Activated naive CD4-positive, alpha-beta T cell (primary cell): ENCODE data around the gene MTHFSD.
A peak's percentile ranks its signal among the peaks of the same experiment; 100 is the strongest.

Experiments used
- DNase-seq, 4 experiments: peaks; one replicate each; lab custom pipeline; 2025; lab: John Stamatoyannopoulos, UW

Gene MTHFSD

DNA sequence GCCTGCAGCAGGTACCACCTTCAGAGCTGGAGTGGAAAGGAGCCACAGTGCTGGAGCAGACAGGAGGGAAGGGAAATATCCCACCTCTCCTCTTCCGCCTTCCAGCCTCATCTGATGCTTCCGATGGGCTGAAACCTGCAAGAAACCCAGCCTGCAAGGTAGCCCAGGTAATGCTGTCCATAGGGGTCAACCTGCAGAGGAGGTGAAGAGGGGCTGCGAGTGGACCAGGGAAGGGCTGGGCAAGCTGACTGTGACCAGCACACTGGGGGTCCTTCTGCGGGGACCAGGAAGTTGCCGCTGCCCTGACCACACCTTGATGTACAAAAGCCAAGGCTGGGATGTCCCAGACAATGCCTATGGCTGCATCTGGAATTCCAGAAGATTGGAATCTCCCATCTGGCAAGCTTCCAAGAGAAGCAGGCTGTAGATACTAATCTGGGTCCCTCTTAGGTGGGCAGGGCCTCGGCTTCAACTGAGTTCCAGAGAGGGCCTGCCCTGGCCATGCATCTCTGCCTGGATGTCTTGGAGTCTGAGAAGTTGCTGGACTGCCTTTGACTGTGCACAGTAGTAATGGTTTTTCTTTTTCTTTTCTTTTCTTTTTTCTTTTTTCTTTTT, 29.1 kb upstream of the MTHFSD start:
- DNase-seq, result no peak

DNA sequence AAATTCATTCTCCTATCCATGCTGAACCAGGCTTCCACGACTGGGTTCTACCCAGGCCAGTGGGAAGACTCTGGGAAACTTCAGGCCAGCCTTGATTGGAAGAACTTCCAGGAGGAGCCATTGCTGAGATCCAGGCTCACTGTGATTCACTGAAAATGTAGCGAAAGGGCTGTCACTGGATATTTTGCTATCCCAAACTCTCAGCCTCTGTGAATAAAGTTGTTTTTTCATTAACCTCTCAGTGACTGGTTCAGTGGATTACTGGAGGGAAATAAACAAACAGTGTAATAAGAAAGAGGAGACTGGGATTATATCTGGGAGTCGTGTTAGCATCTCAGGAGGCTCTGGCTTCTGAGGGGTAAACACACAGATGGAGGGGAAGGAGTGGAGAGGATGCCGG, 26.4 kb upstream of the MTHFSD start:
- no peak for DNase-seq

DNA sequence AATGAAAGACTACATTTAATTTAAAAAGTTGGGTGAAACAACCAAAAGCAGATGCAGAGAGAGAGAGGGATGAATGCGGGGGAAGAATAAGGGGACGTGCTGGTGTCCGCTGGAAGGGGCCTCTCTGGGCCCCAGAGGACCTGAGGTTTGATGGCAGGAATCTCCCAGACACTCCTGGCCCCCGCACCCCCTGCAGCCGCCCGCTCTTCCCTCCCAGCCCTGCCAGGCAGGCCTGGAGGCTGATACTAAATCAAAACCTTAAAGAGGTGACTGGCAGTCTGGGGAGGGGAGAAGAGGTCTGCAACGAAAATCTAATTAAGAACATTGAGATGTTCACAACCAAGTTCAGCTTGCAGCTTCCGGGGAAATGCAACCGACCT, 25.7 kb upstream of the MTHFSD start:
- DNase-seq, result no peak

DNA sequence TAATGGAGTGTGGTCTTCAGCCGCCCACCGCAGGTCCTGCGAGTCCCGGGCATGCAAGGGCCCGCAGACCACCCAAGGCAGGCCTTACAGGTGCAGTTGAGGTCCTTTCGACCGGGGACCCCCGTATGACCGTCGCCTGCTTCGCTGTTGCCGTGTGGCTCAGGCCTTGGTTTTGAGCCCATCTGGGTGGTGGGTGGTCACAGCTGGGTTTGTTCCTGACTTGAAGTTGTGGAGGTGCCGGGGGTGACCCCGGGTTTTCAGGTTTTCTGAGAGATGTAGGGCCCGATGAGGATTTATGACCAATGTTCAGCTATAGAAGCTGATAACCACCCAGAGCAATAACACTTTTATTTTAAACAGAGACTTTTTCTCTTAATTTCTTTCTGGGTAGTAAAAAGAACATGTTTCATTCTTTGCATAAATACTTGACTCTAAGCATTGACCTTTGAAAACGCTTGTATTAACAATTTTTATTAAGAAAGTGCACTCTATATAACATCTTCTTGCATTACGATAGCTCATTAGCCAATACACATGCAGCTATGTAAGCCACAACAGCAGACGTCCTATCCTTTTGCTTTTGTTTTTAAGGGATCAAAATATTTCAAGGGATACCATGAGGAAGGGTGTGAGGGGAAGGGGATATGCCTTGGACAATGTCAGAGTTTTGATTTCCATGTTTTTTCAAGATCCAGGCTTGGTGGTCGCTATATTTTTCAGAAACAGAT, 25.2 kb upstream of the MTHFSD start:
- DNase-seq, result no peak

GRCh38 chr16:86579268-86580062, 24.4 kb upstream of the MTHFSD start:
- DNase-seq, result no peak

GRCh38 chr16:86578611-86579267, 23.7 kb upstream of the MTHFSD start:
- DNase-seq, result no peak

- no peak for DNase-seq
These were observed 23.1 kb upstream of the MTHFSD start, which contains the start of gene FOXL1 for GRCh38 chr16:86578061-86578599. TSS of gene FOXL1 (plus strand) at chr16:86578549. CDS start at chr16:86578724, 175 bp downstream.

DNA sequence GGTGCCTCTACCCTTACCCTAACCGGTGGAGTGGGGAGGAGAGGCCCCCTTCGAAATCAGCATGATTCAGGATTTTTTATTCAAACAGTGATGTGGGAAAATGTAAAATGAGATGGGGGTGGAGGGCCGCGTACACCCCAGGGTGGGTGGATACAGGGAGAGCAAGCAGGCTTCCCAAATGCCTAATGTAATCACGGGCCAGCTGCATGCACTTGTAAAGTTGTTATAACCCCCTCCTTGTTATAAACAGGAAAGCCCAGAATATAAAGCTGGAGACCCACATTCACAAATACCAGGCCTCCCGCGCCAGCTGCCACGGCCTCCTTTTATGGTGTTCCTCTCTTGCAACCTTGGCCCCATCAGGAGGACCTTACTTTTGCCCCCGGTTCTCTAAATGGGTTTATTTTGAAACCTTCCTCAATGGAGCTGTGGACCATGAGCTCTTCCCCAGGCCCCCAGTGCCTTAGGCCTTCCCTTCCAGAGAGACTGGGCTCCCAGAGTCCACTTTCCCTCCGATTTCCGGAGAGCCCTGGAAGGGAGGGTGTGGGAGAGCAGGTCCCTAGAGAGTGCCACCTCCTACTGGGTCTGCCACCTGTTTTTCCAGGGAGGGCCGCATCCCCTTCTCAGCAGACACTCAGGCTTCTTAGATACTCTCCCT, 22.4 kb upstream of the MTHFSD start:
- DNase-seq, result no peak

- DNase-seq, result no peak
These were observed 21.7 kb upstream of the MTHFSD start for GRCh38 chr16:86576591-86577313.

GRCh38 chr16:86575754-86576557, 20.9 kb upstream of the MTHFSD start:
- DNase-seq, result peak in 1 of 4 experiments; percentile 3

DNA sequence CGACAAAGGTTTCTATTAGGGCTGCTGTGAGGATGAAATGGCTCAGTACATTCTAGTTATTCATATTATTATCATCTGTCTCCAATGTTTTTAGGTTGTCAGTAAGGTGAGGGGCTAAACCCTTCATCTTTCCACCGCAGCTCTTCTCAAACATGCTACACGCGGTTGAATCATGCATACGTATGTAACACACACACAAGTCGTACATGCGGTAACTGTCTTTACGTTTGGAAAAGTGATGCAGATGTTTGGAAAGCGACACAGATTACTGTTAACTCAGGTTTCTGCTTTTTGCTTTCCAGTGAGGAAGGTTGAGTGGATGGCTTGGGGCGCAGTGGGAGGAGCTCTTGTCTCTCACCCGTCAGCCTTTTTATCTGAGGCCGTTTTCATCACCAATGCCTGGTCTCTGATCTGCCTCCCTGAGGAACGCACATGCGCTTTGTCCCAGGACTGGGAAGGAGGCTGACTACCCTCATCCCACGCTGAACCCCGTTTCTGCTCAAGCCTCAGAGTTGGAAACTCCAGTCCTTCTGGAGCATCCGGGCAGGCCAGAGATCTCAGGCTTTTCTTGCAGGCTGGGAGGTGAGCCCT, 20.2 kb upstream of the MTHFSD start:
- no peak for DNase-seq

GRCh38 chr16:86574646-86575045, 19.6 kb upstream of the MTHFSD start:
- no peak for DNase-seq

DNA sequence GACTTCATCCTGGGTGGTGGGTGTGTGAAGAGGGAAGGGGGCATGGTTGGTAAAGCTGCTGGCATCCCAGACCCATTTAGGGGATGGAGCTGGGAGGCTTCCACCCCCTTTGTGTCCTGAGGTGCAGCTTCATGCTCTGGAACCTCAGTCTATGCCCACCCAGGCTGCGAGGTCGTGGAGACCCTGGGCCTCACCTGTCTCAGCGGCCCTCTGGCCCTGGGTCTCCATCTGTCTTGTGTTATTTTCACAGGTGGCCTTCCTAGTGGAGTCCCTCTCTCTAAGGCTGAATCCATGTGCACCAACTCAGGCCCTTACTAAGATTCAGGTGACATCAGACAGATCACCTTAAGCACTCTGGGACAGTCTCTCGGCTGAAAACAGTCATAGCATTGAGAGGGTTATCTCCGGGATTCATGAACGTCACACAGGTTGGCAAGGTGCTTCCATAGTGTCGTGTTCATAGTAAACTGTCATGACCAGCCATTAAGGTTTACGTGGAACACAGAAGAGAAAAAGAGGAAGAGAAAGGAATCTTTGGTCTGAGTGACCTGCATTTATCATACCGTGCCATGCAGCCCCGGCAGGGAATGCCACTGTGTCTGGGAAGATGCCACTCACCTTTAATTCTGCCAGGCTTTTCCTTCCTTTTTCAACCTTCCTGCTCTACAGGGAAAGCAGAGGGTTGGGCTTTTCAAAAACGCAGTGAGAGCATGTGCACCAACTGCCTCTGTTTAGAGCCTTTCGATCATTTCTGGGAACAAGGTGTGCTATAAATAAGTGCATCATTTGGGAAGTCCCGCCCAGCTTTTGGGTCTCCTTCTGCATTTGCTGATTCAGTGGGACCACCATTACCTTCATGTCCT, 18.8 kb upstream of the MTHFSD start:
- no peak for DNase-seq

- DNase-seq, result no peak
These were observed 18.2 kb upstream of the MTHFSD start for GRCh38 chr16:86573215-86573614.

GRCh38 chr16:86572606-86573005, 17.6 kb upstream of the MTHFSD start:
- no peak for DNase-seq

DNA sequence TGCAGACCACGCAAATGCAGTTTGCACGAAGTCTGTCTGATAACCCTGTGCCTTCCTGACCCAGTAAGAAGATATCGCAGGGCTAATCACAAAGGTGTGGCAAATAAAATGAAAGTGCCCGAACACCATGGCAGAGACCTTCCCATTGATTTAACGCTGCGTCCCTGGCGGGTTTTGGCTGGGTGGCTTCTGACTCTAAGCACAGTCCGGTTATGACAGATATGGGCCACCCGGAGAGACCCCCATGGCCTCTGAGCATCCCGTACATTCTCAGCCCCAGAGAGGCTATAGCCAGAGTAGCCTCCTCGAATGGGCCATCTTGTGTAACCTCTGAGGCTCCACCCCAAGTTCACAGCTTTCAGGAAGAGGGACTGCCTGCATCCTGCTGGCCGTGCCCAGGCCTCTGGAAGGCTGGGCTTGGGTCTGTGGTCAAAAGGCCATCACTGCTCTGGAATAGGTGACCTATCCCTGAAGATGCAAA, 17.0 kb upstream of the MTHFSD start:
- no peak for DNase-seq

- no peak for DNase-seq
These were observed 16.5 kb upstream of the MTHFSD start for GRCh38 chr16:86571530-86571915.
